ENCODE results near the gene RING1.
A peak's percentile ranks its signal among the peaks of the same experiment; 100 is the strongest.
"Not testable (repeated sequence)": the region's sequence is repeated elsewhere in the genome, so short reads cannot be mapped to it uniquely, and the experiment has no call there.

The RING1 gene

GRCh38 chr6:33206027-33206863 is 2.1 kb upstream of the RING1 start:
- no peak for DNase-seq (ENCODE audit: low read depth)

DNA sequence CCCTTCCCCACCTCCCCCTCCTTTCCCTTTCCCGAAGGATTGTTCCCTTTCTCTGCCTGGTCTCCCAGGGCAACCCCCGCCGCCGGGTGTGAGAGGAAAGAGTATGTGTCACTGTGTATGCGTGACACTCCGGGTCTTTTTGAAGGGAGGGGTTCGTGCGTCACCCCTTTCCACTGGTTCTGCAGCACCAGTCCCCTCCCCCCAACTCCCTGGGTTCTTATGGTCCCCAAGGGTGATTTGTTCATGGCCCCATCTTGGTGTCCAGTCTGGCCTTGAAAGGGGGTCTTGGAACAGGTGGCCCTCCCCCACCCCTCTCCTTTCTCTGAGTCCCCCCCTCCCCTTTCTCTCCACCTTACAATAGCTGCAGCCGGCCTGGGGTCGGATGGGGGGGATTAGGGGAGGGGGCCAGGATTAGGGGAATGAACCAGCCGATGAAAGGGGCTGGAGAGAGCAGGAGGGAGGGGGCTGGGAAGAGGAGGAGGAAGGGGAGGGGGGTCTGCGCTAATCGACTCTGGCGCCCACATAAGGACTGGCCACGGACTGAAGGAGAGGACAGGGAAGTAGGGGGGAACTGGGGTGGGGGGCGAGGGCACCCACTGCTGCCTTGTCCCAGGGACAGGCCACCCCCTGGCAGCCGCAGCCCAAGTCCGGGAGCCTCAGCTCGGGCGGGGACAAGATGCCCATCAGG is 1.3 kb upstream of the RING1 start:
- no peak for DNase-seq (ENCODE audit: low read depth)

GRCh38 chr6:33207552-33208090 is 679 bp upstream of the RING1 start:
- peak; percentile 36 for DNase-seq (ENCODE audit: low read depth)

DNA sequence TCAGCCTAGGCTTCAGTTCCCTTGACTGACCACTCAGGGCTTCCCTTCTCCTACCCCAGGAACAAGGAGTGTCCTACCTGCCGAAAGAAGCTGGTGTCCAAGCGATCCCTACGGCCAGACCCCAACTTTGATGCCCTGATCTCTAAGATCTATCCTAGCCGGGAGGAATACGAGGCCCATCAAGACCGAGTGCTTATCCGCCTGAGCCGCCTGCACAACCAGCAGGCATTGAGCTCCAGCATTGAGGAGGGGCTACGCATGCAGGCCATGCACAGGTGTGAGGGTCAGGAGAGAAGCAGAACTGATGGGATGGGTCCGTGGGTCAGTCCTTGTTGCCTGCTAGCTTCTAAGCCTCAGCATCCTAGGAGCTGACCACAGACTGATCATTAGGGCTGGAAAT is 1.6 kb downstream of the RING1 start:
- no peak for DNase-seq (ENCODE audit: low read depth)

- DNase-seq (ENCODE audit: low read depth), result no peak
Observed at GRCh38 chr6:33211136-33211535, 2.8 kb downstream of the RING1 start.

GRCh38 chr6:33211666-33212422 is 3.5 kb downstream of the RING1 start:
- no peak for DNase-seq (ENCODE audit: low read depth)

GRCh38 chr6:33212857-33213165 is 4.5 kb downstream of the RING1 start:
- no peak for DNase-seq (ENCODE audit: low read depth)

GRCh38 chr6:33213166-33213988 is 5.1 kb downstream of the RING1 start:
- no peak for DNase-seq (ENCODE audit: low read depth)

DNA sequence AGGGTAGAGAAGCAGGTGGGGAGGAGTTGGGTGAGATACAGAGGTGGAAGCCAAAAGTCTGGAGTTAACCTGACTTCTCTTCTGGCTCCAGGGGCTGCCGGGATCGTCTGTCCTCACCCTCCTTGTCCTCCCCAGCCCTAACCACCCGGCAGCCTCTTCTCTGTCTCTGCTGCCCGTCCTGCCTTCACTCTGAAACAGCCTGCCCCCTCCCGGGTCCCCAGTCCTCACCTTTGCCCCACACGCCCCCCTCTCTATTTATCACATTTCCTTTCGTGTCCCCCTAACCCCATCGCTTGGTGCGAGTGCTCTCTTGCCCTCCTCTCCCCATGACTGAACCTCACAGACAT is 5.7 kb downstream of the RING1 start:
- no peak for DNase-seq (ENCODE audit: low read depth)

GRCh38 chr6:33215271-33216116 is 7.2 kb downstream of the RING1 start:
- no peak for DNase-seq (ENCODE audit: low read depth)

DNA sequence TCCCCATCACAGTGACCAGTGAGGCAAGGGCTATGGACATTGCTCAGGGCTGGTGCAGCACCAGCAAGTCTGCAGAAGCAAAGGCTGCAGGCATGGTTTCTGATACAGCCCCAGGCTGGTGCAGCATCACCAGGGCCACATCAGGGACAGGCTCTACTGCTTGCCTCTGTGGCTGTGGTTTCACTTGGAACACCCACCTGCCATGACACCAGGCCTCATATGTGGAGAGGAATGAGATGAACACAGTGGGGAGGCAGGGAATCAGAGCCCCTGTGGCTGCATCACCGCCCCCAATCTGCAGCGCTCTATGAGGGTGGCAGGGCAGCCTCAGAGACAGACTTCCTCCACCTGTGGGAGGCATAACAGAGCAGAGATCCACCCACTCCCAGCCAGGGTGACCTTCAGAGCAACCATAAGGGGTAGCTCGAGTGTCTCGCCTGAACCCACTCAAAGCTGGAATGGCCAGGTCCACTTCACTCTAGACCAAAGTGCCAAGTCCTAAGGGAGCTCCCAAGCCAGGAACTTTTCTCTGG is 7.9 kb downstream of the RING1 start:
- no peak for DNase-seq (ENCODE audit: low read depth)

DNA sequence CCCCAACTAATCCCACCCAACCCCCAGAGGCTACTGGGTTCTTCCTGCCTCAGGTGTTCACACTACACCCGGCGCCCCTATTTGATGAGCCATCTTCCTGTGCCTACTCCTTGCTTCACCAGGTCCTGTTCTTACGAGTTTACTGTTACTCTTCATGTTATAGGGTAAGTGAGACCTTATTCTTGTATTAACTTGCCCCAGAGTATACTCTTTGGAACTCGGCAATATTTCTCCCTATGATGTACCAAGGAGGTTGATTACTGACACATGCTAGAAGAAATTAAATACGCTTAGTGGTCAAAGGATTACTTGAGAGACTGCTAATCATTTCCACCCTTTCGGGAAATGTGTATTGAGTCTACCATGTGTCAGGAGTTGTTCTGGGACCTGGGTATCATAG is 8.9 kb downstream of the RING1 start:
- no peak for DNase-seq (ENCODE audit: low read depth)

- DNase-seq (ENCODE audit: low read depth), result no peak
Observed at GRCh38 chr6:33217681-33218080, 9.4 kb downstream of the RING1 start.

GRCh38 chr6:33226503-33227120 is 18.3 kb downstream of the RING1 start:
- not testable (repeated sequence) for DNase-seq (ENCODE audit: low read depth)

DNA sequence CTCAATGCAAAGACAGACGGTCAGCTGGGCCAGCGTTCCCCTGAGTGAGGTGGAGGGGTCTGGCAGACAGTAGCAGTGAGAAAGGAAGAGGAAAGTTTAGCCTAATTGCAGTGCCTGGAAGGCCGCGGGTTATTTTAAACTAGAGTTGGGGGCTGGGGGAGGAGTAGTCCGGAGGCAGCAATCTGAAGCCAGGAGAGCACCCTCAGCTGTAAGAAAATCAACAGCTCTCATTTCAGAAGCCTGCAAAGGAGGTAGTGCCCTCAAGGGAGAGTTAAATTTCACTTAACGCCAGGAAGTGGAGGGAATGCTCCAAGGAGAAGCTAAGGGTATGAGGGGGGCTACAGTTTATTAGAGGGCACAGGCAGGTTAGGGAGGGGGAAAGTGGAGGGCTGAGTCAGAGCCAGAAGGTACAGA is 26.9 kb downstream of the RING1 start:
- no peak for DNase-seq (ENCODE audit: low read depth)

DNA sequence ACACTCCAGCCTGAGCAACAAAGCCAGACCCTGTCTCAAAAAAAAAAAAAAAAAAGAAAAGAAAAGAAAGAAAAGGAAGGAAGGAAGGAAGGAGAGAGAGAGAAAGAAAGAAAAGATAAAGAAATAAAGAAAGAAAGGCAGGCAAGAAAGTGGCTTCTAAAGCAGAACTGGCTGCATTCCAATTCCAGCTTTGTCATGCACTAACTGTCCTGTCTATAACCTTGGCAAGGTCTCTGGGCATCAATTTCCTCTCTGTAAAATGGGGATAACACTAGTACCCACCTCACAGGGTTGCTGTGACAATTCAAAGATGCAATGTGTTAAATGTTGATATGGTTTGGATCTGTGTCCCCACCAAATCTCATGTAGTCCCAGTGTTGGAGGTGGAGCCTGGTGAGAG is 28.0 kb downstream of the RING1 start:
- DNase-seq (ENCODE audit: low read depth), result no peak

DNA sequence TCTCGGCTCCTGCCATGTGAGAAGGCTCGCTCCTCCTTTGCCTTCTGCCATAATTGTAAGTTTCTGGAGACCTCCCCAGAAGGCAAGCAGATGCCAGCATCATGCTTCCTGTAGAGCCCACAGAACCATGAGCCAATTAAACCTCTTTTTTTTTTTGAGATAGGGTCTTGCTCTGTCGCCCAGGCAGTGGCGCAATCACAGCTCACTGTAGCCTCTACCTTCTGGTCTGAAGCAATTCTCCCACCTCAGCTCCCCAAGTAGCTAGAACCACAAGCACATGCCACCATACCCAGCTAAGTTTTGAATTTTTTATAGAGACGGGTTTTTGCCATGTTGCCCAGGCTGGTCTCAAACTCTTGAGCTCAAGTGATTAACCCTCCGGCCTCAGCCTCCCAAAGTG is 28.6 kb downstream of the RING1 start:
- DNase-seq (ENCODE audit: low read depth), result no peak

- peak; percentile 18 for DNase-seq (ENCODE audit: low read depth)
Observed at GRCh38 chr6:33237741-33238140, 29.4 kb downstream of the RING1 start.

DNA sequence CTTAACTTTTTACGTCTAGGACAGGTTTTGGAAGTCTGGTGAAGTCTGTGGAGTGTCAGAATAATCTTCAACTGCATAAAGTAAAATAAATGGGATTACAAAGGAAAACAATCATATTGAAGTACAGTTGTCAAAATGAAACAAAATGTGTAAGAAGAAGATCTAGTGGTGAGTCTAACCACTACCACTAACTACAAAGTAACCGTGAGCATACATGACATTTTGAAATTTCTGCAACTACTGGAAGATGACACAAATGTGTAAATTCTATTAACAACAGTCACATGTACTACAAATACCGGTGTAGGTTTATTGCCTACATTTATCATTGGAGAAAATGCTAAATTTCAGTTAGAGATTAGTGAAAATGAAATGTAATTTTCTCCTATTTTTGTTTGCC is 33.7 kb downstream of the RING1 start:
- DNase-seq (ENCODE audit: low read depth), result no peak

DNA sequence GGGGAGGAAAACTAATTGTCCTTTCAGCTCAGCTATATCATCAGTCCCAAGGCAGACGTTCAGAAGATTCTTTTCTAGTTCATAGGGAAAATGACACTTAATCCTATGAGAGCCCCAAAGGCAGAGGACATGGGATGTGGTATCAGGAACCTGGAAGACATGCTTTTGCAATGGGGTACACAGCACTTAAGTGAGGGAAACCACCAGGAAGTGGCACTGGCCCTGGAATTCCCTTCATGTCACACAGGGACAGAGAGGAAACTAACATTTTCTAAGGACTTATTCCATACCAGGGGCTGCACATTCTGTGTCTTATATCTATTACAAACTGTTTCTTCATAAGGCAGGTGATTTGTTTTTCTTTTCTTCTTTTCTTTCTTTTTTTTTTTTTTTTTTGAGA is 35.2 kb downstream of the RING1 start:
- DNase-seq (ENCODE audit: low read depth), result no peak
